ENCODE data around the gene WDR33.
A peak's percentile ranks its signal among the peaks of the same experiment; 100 is the strongest.
"Not testable (repeated sequence)": the region's sequence is repeated elsewhere in the genome, so short reads cannot be mapped to it uniquely, and the experiment has no call there.

WDR33 gene

DNA sequence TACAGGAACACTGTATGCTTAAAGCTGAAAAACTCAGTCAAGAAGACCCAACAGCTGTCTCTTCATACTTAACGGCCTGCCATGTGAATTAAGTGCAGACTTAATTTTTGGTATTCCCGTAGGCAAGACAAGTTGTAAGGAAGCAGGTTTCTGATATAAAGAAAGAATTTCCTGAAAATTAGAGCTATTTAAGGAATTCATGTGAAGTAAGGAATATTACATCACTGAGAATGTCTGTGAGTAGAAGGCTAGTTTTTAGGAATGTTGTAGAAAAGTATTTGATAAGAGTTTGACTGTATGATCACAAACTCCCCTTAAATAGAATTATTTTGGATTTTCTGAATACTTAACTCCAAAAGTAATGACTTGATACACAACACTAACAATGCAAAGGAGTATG, 51.0 kb downstream of the WDR33 start:
- no peak for DNase-seq

- no peak for DNase-seq
These were observed 56.8 kb downstream of the WDR33 start for GRCh38 chr2:127754186-127754585.

DNA sequence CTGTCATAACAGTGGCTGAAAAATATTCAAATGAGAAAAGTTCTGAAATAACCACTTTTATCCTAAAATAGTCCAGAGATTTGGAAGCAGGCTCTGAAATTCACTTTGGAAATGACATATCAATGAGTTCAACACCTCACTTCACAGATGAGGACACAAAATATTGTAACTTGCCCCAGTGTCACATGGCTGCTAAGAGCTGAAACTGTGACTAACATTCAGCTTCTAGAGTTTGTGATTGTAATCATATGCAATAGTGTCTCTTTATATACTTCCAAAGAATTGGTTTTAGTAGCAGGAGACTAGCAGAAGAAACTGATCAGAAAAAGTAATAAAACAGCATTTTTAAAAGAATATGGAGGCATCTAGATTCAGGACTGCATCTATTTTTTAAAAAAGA, 57.6 kb downstream of the WDR33 start:
- no peak for DNase-seq

DNA sequence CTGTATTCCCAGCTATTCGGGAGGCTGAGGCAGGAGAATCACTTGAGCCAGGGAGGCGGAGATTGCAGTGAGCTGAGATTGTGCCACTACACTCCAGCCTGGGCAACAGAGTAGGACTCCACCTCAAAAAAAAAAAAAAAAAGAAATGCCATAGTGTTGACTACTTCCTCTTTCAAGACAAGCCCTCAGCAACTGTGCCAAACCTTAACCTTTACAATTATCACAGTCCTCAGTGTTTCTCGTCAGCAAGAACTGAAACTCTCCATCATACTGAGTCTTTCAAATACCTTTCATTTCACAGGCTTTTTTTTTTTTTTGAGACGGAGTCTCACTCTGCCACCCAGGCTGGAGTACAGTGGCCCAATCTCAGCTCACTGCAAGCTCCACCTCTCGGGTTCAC, 61.4 kb downstream of the WDR33 start:
- not testable (repeated sequence) for DNase-seq

- DNase-seq = no peak
These were observed 63.4 kb downstream of the WDR33 start for GRCh38 chr2:127747621-127748020.

DNA sequence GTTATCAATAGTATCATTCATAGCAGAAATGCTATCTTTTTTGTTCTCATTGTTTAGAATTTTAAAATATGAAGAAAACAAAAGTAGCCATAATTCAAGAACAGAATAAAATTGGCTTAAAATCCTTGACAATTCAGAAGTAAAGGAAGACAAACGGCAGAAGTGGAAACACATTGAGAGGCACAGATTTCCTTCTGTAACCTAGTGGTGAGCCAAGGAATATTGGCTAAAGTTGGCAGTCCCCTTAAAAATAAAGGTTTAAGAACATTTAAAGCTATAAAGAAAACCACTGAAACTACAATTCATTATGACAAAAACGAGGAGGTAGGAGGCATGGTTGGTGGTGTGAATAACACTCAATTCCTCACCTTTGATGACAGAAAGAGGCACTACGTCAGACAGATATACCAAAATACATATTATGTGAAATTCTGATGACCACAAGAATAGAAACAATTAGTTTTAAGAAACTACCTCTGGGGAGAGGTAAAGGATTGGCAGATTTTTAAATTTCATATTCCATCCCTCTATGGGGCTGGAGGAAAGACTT, 67.4 kb downstream of the WDR33 start:
- DNase-seq = no peak

GRCh38 chr2:127740665-127741288, 70.2 kb downstream of the WDR33 start:
- peak; percentile 8 for DNase-seq

DNA sequence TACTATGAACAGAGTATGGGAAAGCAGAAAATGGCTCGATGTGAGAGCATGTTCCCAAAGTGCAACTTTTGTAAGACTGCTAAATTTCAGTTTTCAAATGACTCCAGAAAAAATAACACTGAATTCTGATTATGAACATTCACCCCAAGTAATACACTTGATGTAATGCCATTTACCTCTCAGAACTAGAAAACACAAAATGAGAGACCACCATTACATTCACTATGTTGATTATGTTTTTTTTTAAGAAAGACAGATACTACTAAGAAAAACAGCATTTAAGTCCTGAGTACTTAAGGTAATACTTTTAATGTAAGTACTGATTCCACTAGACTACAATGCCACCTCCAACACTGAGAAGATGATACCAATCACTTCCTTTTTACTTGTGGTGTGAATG, 71.2 kb downstream of the WDR33 start:
- DNase-seq = no peak

GRCh38 chr2:127737892-127738291, 73.1 kb downstream of the WDR33 start:
- no peak for DNase-seq

- DNase-seq = peak; percentile 34
These were observed 75.2 kb downstream of the WDR33 start for GRCh38 chr2:127735537-127736399.

DNA sequence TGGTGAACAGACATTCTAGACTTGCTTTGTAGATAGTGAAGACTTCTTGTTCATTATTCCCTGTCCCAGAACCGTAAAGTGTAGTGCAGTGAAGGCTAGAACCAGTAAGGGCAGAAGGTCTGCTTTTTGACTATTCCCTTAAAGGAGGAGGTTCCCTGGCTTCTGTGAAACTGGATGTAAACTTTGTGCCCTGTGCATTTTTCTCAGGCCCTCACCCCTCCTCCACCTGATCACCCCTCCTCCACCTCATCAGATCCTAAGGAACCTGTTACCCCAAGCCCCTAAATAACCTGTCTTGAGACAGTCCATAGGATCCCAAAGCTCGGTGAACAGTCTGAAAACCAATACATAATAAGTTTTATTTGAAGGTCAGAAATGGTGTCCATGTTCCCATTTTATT, 75.9 kb downstream of the WDR33 start:
- no peak for DNase-seq

DNA sequence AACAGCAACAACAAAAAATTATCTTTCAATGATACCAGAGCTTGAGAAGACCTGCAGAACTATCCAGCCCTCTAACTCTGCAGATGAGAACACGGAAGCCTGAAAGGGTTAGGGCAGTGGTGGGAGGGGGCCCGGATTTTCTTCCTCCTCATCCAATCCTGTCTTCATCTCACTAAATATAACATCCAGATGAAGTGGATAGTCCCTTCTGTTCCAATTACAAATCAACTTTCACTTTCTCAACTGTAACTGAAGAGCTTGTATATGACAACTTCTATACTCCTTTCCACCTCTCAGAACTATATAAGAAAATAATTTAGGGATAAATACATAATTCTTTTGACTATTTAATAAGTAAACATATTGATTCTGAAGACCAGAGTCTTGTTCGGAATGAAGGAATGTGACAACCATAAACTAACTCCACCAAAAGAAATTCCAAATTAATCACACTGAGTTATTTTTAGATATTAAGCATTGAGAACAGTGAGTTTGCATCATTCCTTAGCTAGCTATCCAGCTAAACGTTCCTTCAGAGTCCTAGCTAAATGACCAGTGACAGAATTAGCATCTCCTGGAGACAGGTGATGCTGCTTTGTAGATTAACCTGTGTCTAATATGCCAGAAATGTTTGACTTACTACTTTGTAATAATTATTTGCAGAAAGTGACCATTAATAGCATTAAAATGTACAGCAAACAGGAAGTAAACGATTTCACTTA, 77.0 kb downstream of the WDR33 start:
- no peak for DNase-seq

DNA sequence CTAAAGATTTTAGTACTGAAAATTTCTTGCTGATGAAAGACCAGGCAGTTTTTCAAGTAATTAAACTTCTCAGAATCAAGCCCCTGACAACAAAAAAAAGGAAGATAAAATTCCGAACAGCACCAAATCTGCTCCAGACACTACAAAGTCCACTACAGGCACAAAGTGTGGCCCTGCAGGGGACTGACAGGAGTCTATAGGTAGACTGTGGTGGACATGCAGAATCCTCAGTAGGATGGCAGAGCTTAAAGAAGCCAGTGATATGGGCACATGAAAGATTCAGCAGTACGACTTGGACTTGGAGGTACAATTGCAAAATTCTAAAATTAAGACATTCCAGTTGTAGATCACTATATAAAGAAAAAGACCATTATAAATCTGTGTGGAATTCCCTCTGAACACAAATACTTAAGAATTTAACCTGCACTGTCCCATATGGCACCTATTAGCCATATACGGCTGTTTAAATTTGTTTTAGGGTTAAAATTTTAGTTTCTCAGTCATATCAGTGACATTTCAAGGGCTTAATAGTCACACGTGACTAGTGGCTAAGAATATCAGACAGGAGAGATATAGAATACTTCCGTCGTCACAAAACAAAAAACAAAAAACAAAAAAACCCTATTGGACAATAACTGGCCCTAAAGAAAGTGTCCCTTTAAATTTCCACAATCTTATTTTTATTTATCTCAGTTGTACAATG, 77.7 kb downstream of the WDR33 start:
- DNase-seq = no peak

DNA sequence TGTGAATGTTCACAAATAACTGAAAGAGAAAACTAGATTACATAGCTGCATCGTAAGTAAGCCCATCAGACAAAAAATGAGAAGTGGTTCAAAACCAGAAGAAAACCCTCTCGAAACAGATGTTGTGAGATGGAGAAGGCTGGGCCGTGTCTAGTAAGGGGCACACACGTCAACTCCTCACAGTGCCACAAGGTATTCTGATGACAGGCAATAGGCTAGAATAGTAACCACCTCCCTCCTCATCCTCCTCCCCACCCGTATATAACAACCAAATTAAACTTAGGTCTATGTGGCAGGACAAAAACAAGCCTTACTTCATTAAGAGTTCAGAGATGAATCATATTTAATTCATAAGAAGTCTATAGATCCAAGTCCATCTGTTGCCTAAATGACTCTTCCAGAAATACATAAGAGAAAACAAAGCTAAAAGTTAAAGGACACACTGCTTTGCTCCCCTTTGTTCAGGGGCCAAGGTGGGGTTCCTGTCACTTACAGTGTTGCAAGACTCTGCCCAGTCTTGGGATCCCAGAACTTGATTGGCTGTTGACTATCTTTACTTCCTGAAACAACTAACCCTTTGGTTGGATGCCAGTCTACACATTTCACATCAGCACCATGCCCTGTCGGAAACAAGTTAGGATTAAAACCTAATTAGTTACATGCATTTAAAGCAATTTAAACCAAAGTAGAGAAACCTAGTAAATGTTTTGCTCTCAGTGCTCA, 84.7 kb downstream of the WDR33 start:
- no peak for DNase-seq

- no peak for DNase-seq
These were observed 88.2 kb downstream of the WDR33 start for GRCh38 chr2:127722807-127723206.

DNA sequence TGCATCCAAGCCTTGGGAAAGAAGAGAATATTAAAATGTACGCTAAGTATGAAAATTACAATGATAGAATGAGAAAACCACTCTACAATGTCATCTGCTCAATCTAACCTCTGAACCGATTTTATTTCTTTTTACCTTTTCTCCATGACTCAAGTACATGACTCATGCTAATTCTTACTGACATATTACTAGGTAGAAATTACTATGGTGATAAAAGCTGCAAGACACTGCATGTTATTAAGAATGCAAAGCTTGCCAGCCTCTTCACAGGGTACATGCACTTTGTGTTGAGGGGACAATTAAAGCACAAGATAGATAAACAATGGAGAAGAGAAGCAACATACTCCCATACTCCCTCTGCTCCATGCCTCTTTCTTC, 89.0 kb downstream of the WDR33 start:
- DNase-seq = no peak

DNA sequence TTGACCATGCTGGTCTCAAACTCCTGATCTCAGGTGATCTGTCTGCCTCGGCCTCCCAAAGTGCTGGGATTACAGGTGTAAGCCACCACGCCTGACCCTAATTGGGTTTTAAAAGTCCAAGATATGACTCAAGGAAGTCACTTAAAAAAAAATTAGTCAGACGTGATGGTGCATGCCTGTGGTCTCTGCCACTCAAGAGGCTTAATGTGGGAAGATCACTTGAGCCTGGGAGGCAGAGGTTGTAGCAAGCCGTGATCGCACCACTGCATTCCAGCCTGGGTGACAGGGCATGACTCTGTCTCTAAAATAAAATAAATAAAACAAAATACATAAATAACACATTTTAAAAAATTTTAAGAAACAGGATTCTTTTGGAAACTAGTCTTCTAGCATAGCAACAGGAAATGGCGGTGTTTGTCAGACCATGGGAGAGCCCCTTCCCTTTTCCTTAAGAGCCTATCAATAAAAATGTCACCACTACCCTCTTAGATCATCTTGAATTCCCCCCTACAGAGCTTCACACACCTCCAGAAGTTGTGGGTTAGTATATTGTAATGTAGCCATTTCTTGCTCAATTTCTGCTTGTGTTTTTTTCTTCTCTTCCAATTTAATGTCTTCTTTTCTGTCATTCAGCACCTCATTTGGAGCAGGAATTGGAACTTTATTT, 89.5 kb downstream of the WDR33 start:
- DNase-seq = no peak

GRCh38 chr2:127719301-127720218, 91.4 kb downstream of the WDR33 start:
- DNase-seq = no peak

DNA sequence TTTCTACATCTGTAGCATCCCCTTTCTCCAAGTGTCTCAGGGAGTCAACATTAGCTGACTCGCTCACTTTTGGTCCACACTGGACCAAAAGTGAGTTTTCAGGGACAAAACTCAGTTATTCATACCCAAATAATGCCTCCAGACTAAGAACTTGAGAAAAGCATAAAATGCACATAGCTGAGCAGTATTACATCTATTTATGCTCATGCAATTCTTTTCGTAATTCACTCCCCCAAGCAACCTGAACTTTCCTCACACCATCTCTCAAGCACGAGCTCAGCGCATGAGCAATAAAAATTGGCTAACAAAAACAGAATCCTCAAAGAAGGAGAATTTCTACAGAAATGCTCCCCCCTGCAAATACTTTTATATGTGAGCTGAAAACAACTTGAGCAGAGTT, 92.7 kb downstream of the WDR33 start:
- no peak for DNase-seq

DNA sequence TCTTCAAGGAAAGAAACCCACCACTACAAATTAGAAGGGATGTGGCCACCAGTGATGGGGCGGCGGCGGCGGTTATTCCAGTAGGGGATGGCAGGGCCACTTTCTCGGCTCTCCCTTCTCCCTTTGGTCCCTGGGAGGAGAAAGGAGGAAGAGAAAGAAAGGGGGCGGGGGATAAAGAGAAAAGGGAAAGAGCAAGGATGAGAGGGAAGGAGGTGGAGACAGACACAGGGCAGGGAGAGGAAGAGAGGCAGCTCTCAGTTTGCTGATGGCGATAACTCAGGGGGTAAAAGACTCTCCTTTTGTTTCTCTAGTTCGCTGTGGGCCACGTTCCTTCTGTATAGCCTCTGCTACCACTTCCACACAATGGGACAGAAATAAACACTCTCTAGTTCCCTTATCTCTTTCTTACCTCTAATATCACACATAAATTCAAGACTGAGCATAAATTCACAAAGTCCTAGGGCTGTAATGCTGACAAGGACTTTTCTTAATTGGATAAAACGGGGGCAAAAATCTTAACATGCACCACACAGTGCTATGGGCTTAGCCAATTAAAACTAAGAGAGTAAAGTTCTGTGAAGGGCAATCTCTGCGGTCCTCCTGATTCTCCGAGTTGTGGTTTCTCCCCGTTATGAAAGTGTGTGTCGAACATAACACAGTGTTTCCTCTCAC, 95.1 kb downstream of the WDR33 start:
- DNase-seq = no peak
